ENCODE results near the gene TBC1D20. TPM values are rescaled to one million over a fixed set of nuclear protein-coding genes. Genes with fewer than 3 reads are reported as not detected.

The TBC1D20 gene
- polyA plus RNA-seq, 3 donors from 2014 or later: 19.4 to 38.3 (median 33.2) TPM

GRCh38 chr20:440636-441035 lies 21.7 kb downstream of the TBC1D20 start:
- Mint-ChIP-seq H3K4me1 (peaks cover 43 to 50% of the 10 kb centered on the region in 2 donors), H3K27me3 (ENCODE audit: low read depth in 3 of 3) (peaks cover 0 to 4% (median 2%) of the 10 kb centered on the region in 3 donors), H3K27ac (peak overlapping the region in 1 of 6 donors; percentile 53), H3K9me3 (no peaks in the 10 kb centered on the region), H3K4me3 (peak overlapping the region in 1 of 5 donors; percentile 35), H3K36me3 (peaks cover 12 to 44% (median 25%) of the 10 kb centered on the region in 3 donors)
- DNase-seq: no peak

- no peaks in the 10 kb centered on the region for H3K9me3 Mint-ChIP-seq
- peak overlapping the region in 5 of 6 donors; percentile 86 to 95 (median 93) for H3K27ac Mint-ChIP-seq
- H3K27me3 Mint-ChIP-seq (ENCODE audit: low read depth in 3 of 3): peaks cover 0 to 4% (median 3%) of the 10 kb centered on the region in 3 donors
- peaks cover 12 to 44% (median 26%) of the 10 kb centered on the region in 3 donors for H3K36me3 Mint-ChIP-seq
- peak overlapping the region in 2 of 5 donors; percentile 42 to 89 for H3K4me3 Mint-ChIP-seq
- no peak for DNase-seq
- peaks cover 48 to 54% of the 10 kb centered on the region in 2 donors for H3K4me1 Mint-ChIP-seq
Observed at GRCh38 chr20:440148-440547, 22.2 kb downstream of the TBC1D20 start.

DNA sequence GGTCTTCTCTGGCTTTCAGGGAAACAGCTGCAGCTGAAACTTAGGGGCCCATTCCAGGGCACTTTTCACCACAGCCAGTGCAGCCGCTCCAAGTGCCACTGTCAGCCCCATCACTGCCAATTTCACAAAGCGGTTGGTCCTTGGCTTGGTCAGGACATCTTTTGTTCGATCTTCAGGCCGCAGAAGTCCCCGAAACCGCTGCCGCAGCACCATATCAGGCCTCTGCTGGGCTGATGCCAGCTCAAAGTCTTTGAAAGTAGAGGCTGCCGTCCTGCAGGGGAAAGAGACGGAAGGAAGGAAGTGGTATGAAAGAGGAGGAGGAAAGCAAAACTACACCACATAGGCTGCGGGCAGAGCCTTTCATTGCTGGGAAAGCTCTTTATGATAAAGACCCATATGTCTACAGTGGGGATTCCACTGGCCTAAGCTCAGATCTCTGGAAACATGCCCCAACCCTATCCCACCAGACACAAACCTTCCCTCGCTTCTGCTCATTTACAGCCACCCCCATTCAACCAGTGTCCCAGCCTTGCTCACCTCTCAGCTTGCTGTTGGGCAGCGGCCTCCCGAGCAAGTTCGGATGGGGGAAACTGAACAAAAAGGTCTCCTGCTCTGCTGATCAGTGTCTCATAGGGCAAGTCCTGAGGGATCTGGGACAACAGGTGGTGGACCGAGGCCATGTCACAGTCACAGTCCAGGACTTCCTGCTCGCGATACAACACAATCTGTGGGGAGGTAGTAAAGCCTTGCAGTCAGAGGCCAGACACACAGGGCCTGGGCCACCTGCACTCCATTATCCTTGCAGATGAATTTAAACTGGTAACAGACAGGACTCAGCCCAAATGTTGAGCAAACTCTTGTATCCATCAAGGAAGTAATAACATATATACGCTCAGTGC lies 23.5 kb downstream of the TBC1D20 start:
- Mint-ChIP-seq H3K36me3 (peaks cover 12 to 38% (median 26%) of the 10 kb centered on the region in 3 donors), H3K27ac (peak overlapping the region; percentile 86 to 95 (median 94)), H3K4me1 (peaks cover 61 to 66% of the 10 kb centered on the region in 2 donors), H3K9me3 (no peaks in the 10 kb centered on the region), H3K27me3 (ENCODE audit: low read depth in 3 of 3) (peaks cover 0 to 4% (median 4%) of the 10 kb centered on the region in 3 donors), H3K4me3 (peak overlapping the region; percentile 82 to 93 (median 90))
- peak; percentile 70 to 75 (median 73) for DNase-seq

DNA sequence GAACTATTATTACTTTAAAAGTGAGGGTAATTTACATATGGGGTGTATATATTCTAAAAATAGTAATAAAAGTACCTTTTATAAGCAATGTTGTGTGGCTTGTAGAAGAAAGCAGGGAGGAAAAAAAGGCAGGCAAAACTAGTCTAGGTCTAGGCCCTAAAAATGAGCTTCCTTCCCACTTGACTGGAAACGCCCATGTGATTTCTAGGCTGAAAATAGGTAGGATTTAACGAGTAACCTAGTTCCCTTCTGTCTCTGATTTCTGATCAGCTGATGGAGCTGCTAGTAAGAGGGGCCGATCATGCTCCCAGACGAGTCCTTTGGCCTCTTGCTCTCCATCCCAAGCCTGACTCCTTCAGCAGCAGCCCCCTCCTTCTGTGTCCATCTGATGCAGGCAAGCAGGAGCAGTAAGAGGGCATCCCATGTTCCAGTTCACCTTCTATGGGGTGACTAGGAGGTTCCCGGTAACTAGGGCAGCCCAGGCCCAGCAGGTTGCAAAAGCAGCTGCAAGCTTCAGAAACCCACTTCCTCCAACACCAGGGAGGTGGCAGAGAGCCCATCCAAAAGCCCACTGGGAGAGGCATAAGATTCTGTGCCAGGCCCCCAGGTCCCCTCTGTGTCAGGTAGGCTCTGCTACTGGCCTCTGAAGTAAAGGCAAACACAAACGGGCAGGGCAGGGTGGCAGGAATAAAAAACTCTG lies 24.4 kb downstream of the TBC1D20 start:
- Mint-ChIP-seq H3K27ac (peak overlapping the region; percentile 86 to 95 (median 94)), H3K27me3 (ENCODE audit: low read depth in 3 of 3) (peaks cover 2 to 8% (median 8%) of the 10 kb centered on the region in 3 donors), H3K4me1 (peaks cover 70 to 71% of the 10 kb centered on the region in 2 donors), H3K4me3 (peak overlapping the region; percentile 82 to 93 (median 90)), H3K9me3 (no peaks in the 10 kb centered on the region), H3K36me3 (peaks cover 12 to 39% (median 20%) of the 10 kb centered on the region in 3 donors)
- DNase-seq: peak; percentile 26 to 39 (median 28)

GRCh38 chr20:436476-436875 lies 25.9 kb downstream of the TBC1D20 start:
- Mint-ChIP-seq H3K27ac (peak overlapping the region in 5 of 6 donors; percentile 36 to 90 (median 64)), H3K4me3 (peak overlapping the region in 1 of 5 donors; percentile 6), H3K27me3 (ENCODE audit: low read depth in 3 of 3) (peaks cover 2 to 8% (median 8%) of the 10 kb centered on the region in 3 donors), H3K9me3 (no peaks in the 10 kb centered on the region), H3K36me3 (peaks cover 4 to 28% (median 10%) of the 10 kb centered on the region in 3 donors), H3K4me1 (peaks cover 72 to 81% of the 10 kb centered on the region in 2 donors)
- DNase-seq: no peak

- DNase-seq: no peak
- Mint-ChIP-seq H3K9me3 (no peaks in the 10 kb centered on the region), H3K4me1 (peaks cover 72 to 84% of the 10 kb centered on the region in 2 donors), H3K27ac (peak overlapping the region; percentile 23 to 90 (median 66)), H3K4me3 (peak overlapping the region in 2 of 5 donors; percentile 21 to 29), H3K36me3 (peaks cover 0 to 31% (median 5%) of the 10 kb centered on the region in 3 donors), H3K27me3 (ENCODE audit: low read depth in 3 of 3) (peaks cover 2 to 8% (median 8%) of the 10 kb centered on the region in 3 donors)
Observed at GRCh38 chr20:435558-435957, 26.8 kb downstream of the TBC1D20 start.

DNA sequence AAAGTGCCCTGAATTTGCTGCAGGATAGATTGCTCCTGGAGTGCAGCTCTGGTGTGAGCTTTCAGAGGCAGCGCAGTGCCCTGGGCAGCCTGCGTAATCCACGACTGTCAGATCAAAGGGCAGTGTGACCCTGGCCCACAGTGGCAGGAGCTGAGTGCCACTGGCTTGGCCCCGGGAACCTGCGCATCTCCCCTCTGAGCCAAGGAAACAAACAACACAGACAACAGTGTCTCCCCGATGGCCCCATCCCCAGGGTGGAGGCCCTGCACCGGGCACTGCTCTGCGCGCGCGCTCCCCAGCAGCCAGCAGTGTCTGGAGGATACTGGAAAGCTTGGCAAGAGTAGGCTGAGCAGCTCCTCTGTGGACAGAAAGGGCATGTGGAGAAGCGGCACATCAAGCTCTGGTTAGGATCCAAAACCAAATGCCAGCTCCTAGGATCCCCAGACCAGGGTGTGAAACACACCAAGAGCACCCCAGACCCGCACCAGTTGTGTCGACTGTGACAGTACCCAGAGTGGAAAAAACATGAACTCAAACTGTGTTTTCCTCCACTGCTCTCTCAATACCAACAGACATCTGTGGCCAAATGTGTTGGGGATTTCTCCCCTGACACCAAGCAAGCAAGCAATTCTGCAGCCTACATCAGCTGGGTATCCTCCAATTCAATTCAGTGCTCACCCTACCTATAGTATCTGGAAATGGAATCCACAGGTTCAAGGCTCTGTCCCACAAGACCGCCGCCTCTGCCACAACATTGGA lies 27.5 kb downstream of the TBC1D20 start:
- H3K4me3 Mint-ChIP-seq: peak overlapping the region in 4 of 5 donors; percentile 52 to 80 (median 69)
- H3K36me3 Mint-ChIP-seq: peaks cover 0 to 33% (median 5%) of the 10 kb centered on the region in 3 donors

DNA sequence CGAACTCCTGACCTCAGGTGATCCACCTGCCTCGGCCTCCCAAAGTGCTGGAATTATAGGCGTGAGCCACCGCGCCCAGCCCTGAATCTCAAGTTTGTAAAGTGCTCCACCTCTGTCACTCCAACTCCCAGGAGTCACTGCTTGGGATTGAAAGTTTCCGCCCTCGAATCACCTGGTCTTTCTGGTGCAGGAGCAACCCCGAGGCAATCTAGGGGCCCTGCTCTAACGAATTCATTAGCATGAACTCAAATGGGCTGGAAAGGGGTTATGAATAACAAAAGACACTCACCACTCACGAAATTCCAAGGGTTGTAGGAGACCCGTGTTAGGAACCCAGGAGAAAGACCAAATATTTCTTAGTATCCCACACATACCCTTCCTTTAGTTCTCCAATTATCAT lies 28.1 kb downstream of the TBC1D20 start:
- Mint-ChIP-seq H3K36me3 (peaks cover 0 to 33% (median 5%) of the 10 kb centered on the region in 3 donors), H3K27ac (peak overlapping the region; percentile 8 to 95 (median 90)), H3K9me3 (no peaks in the 10 kb centered on the region), H3K4me3 (peak overlapping the region; percentile 49 to 80 (median 67)), H3K27me3 (ENCODE audit: low read depth in 3 of 3) (peaks cover 2 to 8% (median 8%) of the 10 kb centered on the region in 3 donors), H3K4me1 (peaks cover 66 to 74% of the 10 kb centered on the region in 2 donors)
- no peak for DNase-seq

More for the DNA sequence above, 27.5 kb downstream of the TBC1D20 start:
- Mint-ChIP-seq H3K27me3 (ENCODE audit: low read depth in 3 of 3) (peaks cover 2 to 8% (median 8%) of the 10 kb centered on the region in 3 donors), H3K9me3 (no peaks in the 10 kb centered on the region), H3K27ac (peak overlapping the region; percentile 64 to 95 (median 90)), H3K4me1 (peaks cover 69 to 80% of the 10 kb centered on the region in 2 donors)
- no peak for DNase-seq

DNA sequence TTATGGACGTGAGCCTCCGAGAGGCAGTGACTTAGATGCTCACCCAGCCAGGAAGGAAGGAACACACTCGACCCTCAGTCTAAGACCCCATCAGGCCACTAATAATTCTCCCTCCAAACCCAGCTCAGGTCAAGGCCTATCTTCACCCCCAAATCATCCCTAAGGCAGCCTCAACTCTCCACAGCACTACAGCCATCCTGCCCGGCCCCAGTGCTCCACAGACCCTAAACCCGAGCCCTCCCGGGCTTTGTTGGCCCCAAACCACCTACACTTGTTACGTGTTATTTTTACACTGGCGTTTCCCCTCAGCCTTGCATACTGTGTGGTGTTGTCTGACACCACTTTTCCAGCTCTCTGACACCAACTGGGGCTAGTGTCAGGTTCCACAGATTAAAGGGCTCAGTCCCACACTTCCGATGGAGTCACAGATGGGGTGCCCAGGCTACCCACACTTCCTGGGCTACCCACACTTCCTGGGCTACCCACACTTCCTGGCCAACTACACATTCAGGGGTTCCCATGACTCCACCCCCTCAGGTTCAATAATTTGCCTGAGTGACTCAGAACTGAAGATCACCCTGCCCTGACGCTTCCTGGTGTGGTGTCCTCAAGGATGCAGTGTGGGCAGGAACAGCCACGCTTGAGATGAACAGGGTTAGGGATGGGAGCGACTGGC lies 28.9 kb downstream of the TBC1D20 start:
- Mint-ChIP-seq H3K9me3 (no peaks in the 10 kb centered on the region), H3K4me3 (peak overlapping the region; percentile 58 to 80 (median 67)), H3K27ac (peak overlapping the region; percentile 81 to 95 (median 91)), H3K36me3 (peaks cover 0 to 34% (median 5%) of the 10 kb centered on the region in 3 donors), H3K4me1 (peaks cover 58 to 66% of the 10 kb centered on the region in 2 donors), H3K27me3 (ENCODE audit: low read depth in 3 of 3) (peaks cover 2 to 6% (median 6%) of the 10 kb centered on the region in 3 donors)
- peak; percentile 67 to 80 (median 75) for DNase-seq

GRCh38 chr20:432677-433299 lies 29.5 kb downstream of the TBC1D20 start:
- DNase-seq: no peak
- H3K27me3 Mint-ChIP-seq (ENCODE audit: low read depth in 3 of 3): peaks cover 2 to 6% (median 6%) of the 10 kb centered on the region in 3 donors
- peaks cover 0 to 38% (median 5%) of the 10 kb centered on the region in 3 donors for H3K36me3 Mint-ChIP-seq
- no peaks in the 10 kb centered on the region for H3K9me3 Mint-ChIP-seq
- H3K4me1 Mint-ChIP-seq: peaks cover 52 to 61% of the 10 kb centered on the region in 2 donors
- peak overlapping the region; percentile 58 to 80 (median 67) for H3K4me3 Mint-ChIP-seq
- peak overlapping the region; percentile 83 to 95 (median 91) for H3K27ac Mint-ChIP-seq

DNA sequence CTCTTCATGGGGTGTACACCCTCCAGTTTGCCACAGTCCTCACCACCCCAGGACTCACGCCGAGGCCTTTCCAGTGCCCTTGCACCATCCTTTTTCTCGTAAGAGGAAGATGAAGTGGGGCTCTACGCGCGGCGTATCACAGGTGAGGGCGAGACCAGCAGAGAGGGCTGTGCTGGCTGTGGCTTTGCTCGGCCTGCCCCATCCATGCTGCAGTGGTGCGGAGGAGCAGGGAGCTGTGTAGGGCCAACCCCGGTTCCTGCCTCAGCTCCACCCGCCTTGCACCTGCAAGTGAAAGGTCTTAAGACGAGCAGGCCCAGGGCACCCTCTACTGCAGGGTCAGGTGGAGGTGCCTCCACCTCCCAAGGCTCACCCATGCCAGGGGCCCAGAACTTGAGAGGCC lies 30.1 kb downstream of the TBC1D20 start:
- H3K27me3 Mint-ChIP-seq (ENCODE audit: low read depth in 3 of 3): peaks cover 2 to 6% (median 6%) of the 10 kb centered on the region in 3 donors
- H3K4me1 Mint-ChIP-seq: peaks cover 46 to 55% of the 10 kb centered on the region in 2 donors
- peak overlapping the region in 4 of 6 donors; percentile 64 to 93 (median 88) for H3K27ac Mint-ChIP-seq
- no peak for DNase-seq
- peaks cover 0 to 43% (median 5%) of the 10 kb centered on the region in 3 donors for H3K36me3 Mint-ChIP-seq
- H3K9me3 Mint-ChIP-seq: no peaks in the 10 kb centered on the region
- H3K4me3 Mint-ChIP-seq: peak overlapping the region in 1 of 5 donors; percentile 15
